D721Med (cell line): ENCODE results near the gene CALML6.

Experiments used
- DNase-seq: peaks from one replicate; pipeline ENCODE4 v3.0.0; 2011; ENCODE audit warnings: low spot score; ENCODE audit not compliant: insufficient read length
- FAIRE-seq: peaks from 2 replicates; lab custom pipeline; 2011; peaks lifted over from hg19 to GRCh38; lab: Jason Lieb, UNC
- CTCF ChIP-seq: IDR thresholded peaks from 2 replicates; pipeline ENCODE4 v1.5.1; 2012; ENCODE audit warnings: mild to moderate bottlenecking, control low read depth; ENCODE audit not compliant: insufficient read depth; ENCODE audit errors: missing control alignments

The CALML6 gene, protein sequence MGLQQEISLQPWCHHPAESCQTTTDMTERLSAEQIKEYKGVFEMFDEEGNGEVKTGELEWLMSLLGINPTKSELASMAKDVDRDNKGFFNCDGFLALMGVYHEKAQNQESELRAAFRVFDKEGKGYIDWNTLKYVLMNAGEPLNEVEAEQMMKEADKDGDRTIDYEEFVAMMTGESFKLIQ

GRCh38 chr1:1914971-1915692 is at the start of gene CALML6:
Gene CALML6, plus strand, starts transcription at chr1:1915260. Its CDS starts 21 bp downstream, at chr1:1915281.
- no peak for TF ChIP-seq CTCF
- FAIRE-seq (no peak), DNase-seq (no peak)

GRCh38 chr1:1867164-1867563 is 47.9 kb upstream of the CALML6 start:
- FAIRE-seq (no peak), DNase-seq (no peak)
- no peak for TF ChIP-seq CTCF

GRCh38 chr1:1869469-1869868 is 45.6 kb upstream of the CALML6 start:
- no peak for TF ChIP-seq CTCF
- DNase-seq, result no peak
- no peak for FAIRE-seq

DNA sequence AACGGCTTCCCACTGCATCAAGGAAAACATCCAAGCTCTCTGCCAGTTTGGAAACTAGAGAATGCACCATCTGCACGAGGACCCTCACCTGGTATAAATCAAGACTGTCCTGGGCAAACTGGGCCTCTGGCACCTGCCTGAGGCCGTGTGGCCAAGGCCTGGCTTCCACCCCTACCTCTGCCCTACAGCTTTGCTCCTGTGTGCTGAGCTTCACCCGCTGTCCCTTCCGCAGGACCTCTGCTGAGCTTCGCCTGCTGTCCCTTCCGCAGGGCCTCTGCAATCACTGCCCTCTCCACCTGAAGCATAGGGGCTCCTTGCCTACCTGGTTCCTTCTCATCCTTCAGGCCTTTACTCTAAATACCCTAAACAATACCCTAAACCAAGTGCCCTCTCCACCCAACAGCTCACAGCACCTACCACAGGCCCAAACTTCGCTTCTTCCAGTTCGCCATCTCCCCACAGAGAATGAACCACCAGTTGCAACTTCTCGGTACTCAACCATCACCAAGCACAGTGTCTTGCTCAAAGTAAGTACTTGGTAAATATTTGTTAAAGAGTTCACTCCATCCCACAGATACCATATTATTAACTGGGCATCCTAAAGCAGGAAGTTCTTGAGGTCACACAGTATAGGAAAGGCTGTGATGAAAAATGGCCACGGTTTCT is 42.6 kb upstream of the CALML6 start:
- no peak for TF ChIP-seq CTCF
- FAIRE-seq (no peak), DNase-seq (no peak)

GRCh38 chr1:1873186-1873585 is 41.9 kb upstream of the CALML6 start:
- no peak for DNase-seq
- no peak for FAIRE-seq
- TF ChIP-seq CTCF, result no peak

GRCh38 chr1:1874901-1875300 is 40.2 kb upstream of the CALML6 start:
- no peak for TF ChIP-seq CTCF
- FAIRE-seq (no peak), DNase-seq (no peak)
